HL-60 (cell line): ENCODE data around the gene NPAS2.

ENCODE experiments used
- DNase-seq, 2 experiments: peaks; one replicate each; pipeline ENCODE4 v3.0.0-alpha.2; 2010 to 2020; ENCODE audit warnings: low read depth in 1 of 2, low spot score in 1 of 2
- H3K27ac ChIP-seq: fragments of 250-450 bp; sonication (Bioruptor Pico); replicated peaks from 2 replicates; pipeline ENCODE4 v1.5.1; 2020; ENCODE audit warnings: mild to moderate bottlenecking, moderate library complexity
- H3K27me3 ChIP-seq: fragments of 250-450 bp; sonication (Bioruptor Pico); 2 replicates; pipeline ENCODE4 v1.5.1; 2021; ENCODE audit warnings: mild to moderate bottlenecking, moderate library complexity; ENCODE audit not compliant: insufficient read depth, poor library complexity, severe bottlenecking
- H3K4me3 ChIP-seq: replicated peaks from 2 replicates; pipeline ENCODE4 v1.5.1; 2011; ENCODE audit warnings: mild to moderate bottlenecking, control low read depth, low read length; ENCODE audit not compliant: insufficient read depth
- GABPA ChIP-seq: IDR thresholded peaks from 2 replicates; pipeline ENCODE4 v1.6.1; 2012; ENCODE audit warnings: low read depth
- POLR2AphosphoS5 ChIP-seq: IDR thresholded peaks from 2 replicates; pipeline ENCODE4 v1.6.1; 2012; ENCODE audit warnings: low read depth
- SPI1 ChIP-seq: IDR thresholded peaks from 2 replicates; pipeline ENCODE4 v1.6.1; 2012; ENCODE audit warnings: low read depth, mild to moderate bottlenecking, borderline replicate concordance
- TF ChIP-seq, protein P1 (sequence below): IDR thresholded peaks from one replicate; pipeline ENCODE4 v1.5.1; 2011; ENCODE audit warnings: low read length, control low read depth, inconsistent platforms; ENCODE audit not compliant: insufficient read depth
- TF ChIP-seq, protein P2 (sequence below): IDR thresholded peaks from 2 replicates; pipeline ENCODE4 v1.6.1; 2012; ENCODE audit warnings: low read depth; ENCODE audit not compliant: insufficient replicate concordance

The NPAS2 gene

DNA sequence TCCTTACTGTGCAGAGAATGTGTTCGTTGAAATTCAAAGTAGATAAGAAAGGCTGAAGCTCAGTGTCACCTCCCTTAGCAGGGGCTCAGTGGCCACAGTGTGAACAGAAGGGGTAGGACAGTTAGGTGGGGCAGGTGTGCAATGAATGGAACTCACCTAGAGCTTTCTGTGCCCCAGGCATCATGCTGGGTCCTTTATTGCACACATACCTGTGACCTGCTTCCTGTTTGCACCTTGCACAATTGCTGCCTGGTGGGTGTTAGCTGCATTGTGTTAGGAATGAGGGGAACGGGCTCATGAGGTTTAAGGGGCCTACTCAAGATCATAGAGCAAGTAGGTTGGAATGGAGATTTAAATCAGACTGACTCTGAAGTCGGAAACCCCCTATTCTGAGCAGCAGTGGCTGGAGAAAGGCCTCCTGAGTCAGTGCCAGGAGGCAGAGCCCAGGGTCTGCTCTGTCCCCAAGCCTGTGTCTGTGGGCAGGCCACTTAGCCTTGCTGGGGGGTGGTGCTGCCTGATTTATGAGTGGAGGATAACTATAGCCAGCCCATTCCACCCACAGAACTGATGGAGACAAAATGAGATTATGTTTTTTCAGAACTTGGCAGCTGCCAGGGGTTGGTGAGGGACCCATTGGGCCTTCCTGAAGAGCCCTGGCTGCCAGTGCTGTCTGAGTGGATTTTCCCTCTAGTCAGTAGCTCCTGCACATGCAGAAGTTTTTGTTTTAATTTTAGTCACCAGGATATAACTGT lies 76.2 kb downstream of the NPAS2 start:
- Histone ChIP-seq H3K27ac (no peak overlapping the region), H3K27me3 (no peaks in the 10 kb centered on the region), H3K4me3 (no peak overlapping the region)
- DNase-seq, result no peak
- TF ChIP-seq SPI1 (no peak), GABPA (no peak), POLR2AphosphoS5 (no peak)
- TF ChIP-seq, protein P1, sequence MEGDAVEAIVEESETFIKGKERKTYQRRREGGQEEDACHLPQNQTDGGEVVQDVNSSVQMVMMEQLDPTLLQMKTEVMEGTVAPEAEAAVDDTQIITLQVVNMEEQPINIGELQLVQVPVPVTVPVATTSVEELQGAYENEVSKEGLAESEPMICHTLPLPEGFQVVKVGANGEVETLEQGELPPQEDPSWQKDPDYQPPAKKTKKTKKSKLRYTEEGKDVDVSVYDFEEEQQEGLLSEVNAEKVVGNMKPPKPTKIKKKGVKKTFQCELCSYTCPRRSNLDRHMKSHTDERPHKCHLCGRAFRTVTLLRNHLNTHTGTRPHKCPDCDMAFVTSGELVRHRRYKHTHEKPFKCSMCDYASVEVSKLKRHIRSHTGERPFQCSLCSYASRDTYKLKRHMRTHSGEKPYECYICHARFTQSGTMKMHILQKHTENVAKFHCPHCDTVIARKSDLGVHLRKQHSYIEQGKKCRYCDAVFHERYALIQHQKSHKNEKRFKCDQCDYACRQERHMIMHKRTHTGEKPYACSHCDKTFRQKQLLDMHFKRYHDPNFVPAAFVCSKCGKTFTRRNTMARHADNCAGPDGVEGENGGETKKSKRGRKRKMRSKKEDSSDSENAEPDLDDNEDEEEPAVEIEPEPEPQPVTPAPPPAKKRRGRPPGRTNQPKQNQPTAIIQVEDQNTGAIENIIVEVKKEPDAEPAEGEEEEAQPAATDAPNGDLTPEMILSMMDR, result no peak
- TF ChIP-seq, protein P2, sequence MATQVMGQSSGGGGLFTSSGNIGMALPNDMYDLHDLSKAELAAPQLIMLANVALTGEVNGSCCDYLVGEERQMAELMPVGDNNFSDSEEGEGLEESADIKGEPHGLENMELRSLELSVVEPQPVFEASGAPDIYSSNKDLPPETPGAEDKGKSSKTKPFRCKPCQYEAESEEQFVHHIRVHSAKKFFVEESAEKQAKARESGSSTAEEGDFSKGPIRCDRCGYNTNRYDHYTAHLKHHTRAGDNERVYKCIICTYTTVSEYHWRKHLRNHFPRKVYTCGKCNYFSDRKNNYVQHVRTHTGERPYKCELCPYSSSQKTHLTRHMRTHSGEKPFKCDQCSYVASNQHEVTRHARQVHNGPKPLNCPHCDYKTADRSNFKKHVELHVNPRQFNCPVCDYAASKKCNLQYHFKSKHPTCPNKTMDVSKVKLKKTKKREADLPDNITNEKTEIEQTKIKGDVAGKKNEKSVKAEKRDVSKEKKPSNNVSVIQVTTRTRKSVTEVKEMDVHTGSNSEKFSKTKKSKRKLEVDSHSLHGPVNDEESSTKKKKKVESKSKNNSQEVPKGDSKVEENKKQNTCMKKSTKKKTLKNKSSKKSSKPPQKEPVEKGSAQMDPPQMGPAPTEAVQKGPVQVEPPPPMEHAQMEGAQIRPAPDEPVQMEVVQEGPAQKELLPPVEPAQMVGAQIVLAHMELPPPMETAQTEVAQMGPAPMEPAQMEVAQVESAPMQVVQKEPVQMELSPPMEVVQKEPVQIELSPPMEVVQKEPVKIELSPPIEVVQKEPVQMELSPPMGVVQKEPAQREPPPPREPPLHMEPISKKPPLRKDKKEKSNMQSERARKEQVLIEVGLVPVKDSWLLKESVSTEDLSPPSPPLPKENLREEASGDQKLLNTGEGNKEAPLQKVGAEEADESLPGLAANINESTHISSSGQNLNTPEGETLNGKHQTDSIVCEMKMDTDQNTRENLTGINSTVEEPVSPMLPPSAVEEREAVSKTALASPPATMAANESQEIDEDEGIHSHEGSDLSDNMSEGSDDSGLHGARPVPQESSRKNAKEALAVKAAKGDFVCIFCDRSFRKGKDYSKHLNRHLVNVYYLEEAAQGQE, result no peak

DNA sequence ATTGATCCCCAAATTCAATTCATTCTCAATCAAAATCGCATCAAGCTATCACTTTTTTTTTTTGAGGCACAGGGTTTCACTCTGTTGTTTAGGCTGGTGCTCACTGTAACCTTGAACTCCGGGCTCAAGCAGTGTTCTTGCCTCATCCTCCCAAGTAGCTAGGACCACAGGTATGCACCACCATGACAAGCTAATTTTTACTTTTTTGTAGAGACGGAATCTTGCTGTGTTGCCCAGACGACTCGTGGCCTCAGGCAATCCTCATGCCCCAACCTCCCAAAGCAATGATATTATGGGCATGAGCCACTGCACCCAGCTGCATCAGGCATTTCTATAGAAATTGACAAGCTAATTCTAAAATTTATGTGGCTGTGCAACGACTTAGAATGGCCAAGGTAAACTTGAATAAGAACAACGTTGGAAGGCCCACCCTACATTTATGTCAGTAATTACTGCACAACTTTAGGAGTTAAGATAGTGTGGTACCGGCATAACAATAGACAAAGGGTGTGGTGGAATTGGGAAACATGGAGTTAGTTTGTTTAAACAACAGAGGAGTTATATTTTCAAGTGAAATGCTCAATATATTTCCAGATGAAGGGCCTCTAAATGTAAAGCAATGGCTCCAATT lies 78.2 kb downstream of the NPAS2 start:
- no peak for TF ChIP-seq GABPA
- TF ChIP-seq, protein P1, result no peak
- no peak for TF ChIP-seq SPI1
- TF ChIP-seq, protein P2, result no peak
- Histone ChIP-seq H3K27me3 (no peaks in the 10 kb centered on the region), H3K4me3 (no peak overlapping the region), H3K27ac (no peak overlapping the region)
- no peak for DNase-seq

GRCh38 chr2:100900156-100900795 lies 80.3 kb downstream of the NPAS2 start:
- Histone ChIP-seq H3K27me3 (no peaks in the 10 kb centered on the region), H3K4me3 (no peak overlapping the region), H3K27ac (no peak overlapping the region)
- TF ChIP-seq, protein P1, result no peak
- no peak for TF ChIP-seq POLR2AphosphoS5
- TF ChIP-seq, protein P2, result no peak
- no peak for TF ChIP-seq SPI1
- TF ChIP-seq GABPA, result no peak
- DNase-seq, result no peak
